Activated B cell treated with CpG ODN at 0.5 μM for 24 hours (primary cell): Measurements from ENCODE around the gene BRAF. TPM values are rescaled to one million over a fixed set of nuclear protein-coding genes. Genes with fewer than 3 reads are reported as not detected.
"Not testable (repeated sequence)": the region's sequence is repeated elsewhere in the genome, so short reads cannot be mapped to it uniquely, and the experiment has no call there.

Experiments used
- ATAC-seq: fragments of 200-7000 bp; cut with Tn5 transposase; one replicate; pipeline ENCODE4 v1.10.0; 2021; ENCODE audit warnings: low read depth, mild to moderate bottlenecking, moderate library complexity
- CTCF ChIA-PET: fragments of 350-600 bp; sonication (Branson Sonifier 250); formaldehyde crosslinking; loops from one replicate; lab custom pipeline; 2021; ENCODE audit warnings: antibody characterized with exemption; lab: Charles Lee
- POLR2A ChIA-PET: fragments of 350-600 bp; sonication (Branson Sonifier 250); formaldehyde crosslinking; loops from one replicate; lab custom pipeline; 2021; ENCODE audit warnings: antibody characterized with exemption; lab: Charles Lee
- DNase-seq: peaks from one replicate; pipeline ENCODE4 v3.0.0; 2022
- H3K27ac Mint-ChIP-seq: one replicate; pipeline ENCODE4 v1.8.0; 2020; ENCODE audit warnings: mixed read lengths
- H3K27me3 Mint-ChIP-seq: one replicate; pipeline ENCODE4 v1.8.0; 2021; ENCODE audit warnings: mixed read lengths
- H3K36me3 Mint-ChIP-seq: one replicate; pipeline ENCODE4 v1.8.0; 2021; ENCODE audit warnings: low read depth, mixed read lengths
- H3K4me1 Mint-ChIP-seq: one replicate; pipeline ENCODE4 v1.8.0; 2021; ENCODE audit warnings: mixed read lengths
- H3K4me3 Mint-ChIP-seq: one replicate; pipeline ENCODE4 v1.8.0; 2020; ENCODE audit warnings: mild to moderate bottlenecking, mixed read lengths
- H3K9me3 Mint-ChIP-seq: one replicate; pipeline ENCODE4 v1.8.0; 2020; ENCODE audit warnings: mixed read lengths
- intact Hi-C: fragments of 100-400 bp; cut with micrococcal nuclease; formaldehyde crosslinking; loops from one replicate; pipeline ENCODE4 v1.15.1; 2024
- total RNA-seq: library from RNA; stranded (reverse); gene quantifications from 2 replicates; pipeline ENCODE4 v1.2.3, GENCODE V29; 2022
- TF ChIP-seq, protein P1 (sequence below): fragments of 200-600 bp; IDR thresholded peaks from one replicate; pipeline ENCODE4 v1.8.0; 2022; ENCODE audit warnings: antibody characterized with exemption, mild to moderate bottlenecking

BRAF gene
- total RNA-seq, 1 donor from 2014 or later, result 65.4 TPM

DNA sequence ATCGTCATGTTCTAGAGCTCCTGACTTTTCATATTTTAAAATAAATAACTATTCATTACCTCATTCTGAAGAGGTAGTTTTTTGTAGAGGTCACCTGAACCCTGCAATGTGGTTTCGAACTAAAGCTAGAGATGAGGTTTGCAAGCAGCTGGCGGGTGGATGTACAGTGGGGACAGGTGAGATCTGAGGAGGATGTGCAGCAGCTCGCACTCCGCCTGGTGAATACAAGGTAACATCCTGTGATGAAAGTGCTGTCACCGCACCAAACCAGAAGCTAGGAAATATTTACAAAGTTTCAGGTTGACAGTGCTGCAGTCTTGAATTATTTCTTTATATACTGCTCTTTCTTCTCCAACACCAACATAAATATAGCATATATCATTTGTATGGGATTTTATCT lies 201.7 kb downstream of the BRAF start:
- no peak overlapping the region for H3K4me3 Mint-ChIP-seq
- no peak for ATAC-seq
- CTCF ChIA-PET, result no interaction called here

DNA sequence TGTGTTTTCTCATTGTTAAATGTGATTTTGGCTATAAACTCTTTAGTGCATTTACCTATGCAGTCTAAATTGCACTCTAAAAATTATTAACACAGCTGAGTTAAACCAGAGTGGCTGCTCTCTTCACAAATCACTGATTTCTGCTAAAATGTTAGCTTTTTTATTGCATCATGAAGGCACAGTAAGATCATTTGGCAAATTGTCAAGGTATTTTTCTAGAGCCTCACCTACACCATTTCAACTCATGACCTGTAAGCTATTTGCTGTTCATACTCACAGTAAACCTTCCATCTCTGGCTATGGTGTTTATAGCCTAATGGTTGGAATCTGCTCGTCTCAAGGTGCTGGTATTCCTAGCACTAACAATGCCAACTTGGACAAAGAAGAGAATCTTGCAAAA lies 202.5 kb downstream of the BRAF start:
- DNase-seq, result no peak
- no peak overlapping the region for H3K27ac Mint-ChIP-seq
- H3K4me1 Mint-ChIP-seq, result peaks cover 6% of the 10 kb centered on the region
- CTCF ChIA-PET, result no interaction called here
- no peaks in the 10 kb centered on the region for H3K9me3 Mint-ChIP-seq
- no peak for ATAC-seq
- H3K27me3 Mint-ChIP-seq, result no peaks in the 10 kb centered on the region
- H3K36me3 Mint-ChIP-seq, result peaks cover 27% of the 10 kb centered on the region
- TF ChIP-seq, protein P1, sequence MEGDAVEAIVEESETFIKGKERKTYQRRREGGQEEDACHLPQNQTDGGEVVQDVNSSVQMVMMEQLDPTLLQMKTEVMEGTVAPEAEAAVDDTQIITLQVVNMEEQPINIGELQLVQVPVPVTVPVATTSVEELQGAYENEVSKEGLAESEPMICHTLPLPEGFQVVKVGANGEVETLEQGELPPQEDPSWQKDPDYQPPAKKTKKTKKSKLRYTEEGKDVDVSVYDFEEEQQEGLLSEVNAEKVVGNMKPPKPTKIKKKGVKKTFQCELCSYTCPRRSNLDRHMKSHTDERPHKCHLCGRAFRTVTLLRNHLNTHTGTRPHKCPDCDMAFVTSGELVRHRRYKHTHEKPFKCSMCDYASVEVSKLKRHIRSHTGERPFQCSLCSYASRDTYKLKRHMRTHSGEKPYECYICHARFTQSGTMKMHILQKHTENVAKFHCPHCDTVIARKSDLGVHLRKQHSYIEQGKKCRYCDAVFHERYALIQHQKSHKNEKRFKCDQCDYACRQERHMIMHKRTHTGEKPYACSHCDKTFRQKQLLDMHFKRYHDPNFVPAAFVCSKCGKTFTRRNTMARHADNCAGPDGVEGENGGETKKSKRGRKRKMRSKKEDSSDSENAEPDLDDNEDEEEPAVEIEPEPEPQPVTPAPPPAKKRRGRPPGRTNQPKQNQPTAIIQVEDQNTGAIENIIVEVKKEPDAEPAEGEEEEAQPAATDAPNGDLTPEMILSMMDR, result no peak
- POLR2A ChIA-PET, result no interaction called here
- no peak overlapping the region for H3K4me3 Mint-ChIP-seq
- intact Hi-C loops, result no loop called here

More for the DNA sequence above, 201.7 kb downstream of the BRAF start:
- Mint-ChIP-seq H3K27ac (no peak overlapping the region), H3K9me3 (no peaks in the 10 kb centered on the region), H3K4me1 (peaks cover 6% of the 10 kb centered on the region), H3K27me3 (no peaks in the 10 kb centered on the region), H3K36me3 (peaks cover 27% of the 10 kb centered on the region)
- intact Hi-C loops, result no loop called here
- POLR2A ChIA-PET, result no interaction called here
- no peak for DNase-seq
- TF ChIP-seq, protein P1, result no peak

DNA sequence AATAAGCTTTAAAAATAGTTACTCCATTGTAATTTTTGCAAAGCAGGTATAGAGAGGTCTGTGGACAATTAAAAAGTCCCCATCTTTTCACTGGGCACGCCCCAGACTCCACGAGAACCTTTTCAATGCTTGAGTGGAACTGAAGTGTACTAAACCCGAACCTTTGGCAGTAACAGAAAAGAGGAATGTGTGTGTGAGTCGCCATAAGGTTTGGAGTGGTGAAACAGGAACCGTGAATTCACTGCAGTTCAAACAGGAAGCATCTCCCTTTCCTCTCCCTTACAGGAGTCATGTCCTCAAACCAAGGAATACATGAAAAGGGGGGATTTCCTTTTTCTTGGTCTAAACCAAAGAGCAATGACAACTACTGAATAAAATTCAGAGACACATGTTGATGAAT lies 205.0 kb downstream of the BRAF start:
- DNase-seq (no peak), ATAC-seq (no peak)
- intact Hi-C loops, result no loop called here
- POLR2A ChIA-PET, result no interaction called here
- TF ChIP-seq, protein P1, result no peak
- no peak overlapping the region for H3K27ac Mint-ChIP-seq
- CTCF ChIA-PET, result no interaction called here
- peaks cover 6% of the 10 kb centered on the region for H3K4me1 Mint-ChIP-seq
- peaks cover 24% of the 10 kb centered on the region for H3K36me3 Mint-ChIP-seq
- no peaks in the 10 kb centered on the region for H3K27me3 Mint-ChIP-seq
- H3K4me3 Mint-ChIP-seq, result no peak overlapping the region
- no peaks in the 10 kb centered on the region for H3K9me3 Mint-ChIP-seq

DNA sequence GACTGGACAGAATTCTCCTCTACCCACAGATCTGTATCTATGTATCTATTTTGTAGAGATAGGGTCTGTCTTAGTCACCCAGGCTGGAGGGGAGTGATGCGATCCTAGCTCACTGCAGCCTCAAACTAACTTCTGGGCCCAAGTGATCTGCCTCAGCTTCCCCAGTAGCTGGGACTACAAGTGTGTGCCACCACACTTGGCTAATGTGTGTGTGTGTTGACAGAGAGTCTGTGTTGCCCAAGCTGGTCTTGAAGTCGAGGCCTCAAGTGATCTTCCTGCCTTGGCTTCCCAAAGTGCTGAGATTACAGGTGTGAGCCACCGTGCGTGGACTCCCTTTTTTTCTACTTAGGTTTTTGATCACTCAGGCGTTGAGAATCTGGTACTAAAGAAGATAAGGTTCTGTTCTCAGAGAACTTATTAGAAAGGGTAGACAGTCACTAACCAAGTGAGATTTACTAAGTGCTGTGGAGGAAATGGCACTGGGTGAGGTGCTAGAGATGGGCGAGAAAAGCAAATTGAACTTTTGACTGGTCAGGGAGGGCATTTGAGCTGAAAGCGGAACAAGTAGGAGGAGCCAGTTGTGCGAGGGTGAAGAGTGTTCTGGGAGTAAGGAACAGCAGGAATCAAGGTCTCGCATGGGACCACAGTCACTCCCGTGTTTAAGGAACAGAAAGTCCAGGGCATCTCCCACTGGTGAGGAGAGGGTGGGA lies 210.2 kb downstream of the BRAF start:
- no peak overlapping the region for H3K27ac Mint-ChIP-seq
- no peaks in the 10 kb centered on the region for H3K9me3 Mint-ChIP-seq
- H3K4me1 Mint-ChIP-seq, result no peaks in the 10 kb centered on the region
- POLR2A ChIA-PET, result no interaction called here
- H3K36me3 Mint-ChIP-seq, result peaks cover 20% of the 10 kb centered on the region
- ATAC-seq (no peak), DNase-seq (no peak)
- TF ChIP-seq, protein P1, result no peak
- CTCF ChIA-PET, result no interaction called here
- H3K4me3 Mint-ChIP-seq, result no peak overlapping the region
- intact Hi-C loops, result no loop called here
- H3K27me3 Mint-ChIP-seq, result no peaks in the 10 kb centered on the region

DNA sequence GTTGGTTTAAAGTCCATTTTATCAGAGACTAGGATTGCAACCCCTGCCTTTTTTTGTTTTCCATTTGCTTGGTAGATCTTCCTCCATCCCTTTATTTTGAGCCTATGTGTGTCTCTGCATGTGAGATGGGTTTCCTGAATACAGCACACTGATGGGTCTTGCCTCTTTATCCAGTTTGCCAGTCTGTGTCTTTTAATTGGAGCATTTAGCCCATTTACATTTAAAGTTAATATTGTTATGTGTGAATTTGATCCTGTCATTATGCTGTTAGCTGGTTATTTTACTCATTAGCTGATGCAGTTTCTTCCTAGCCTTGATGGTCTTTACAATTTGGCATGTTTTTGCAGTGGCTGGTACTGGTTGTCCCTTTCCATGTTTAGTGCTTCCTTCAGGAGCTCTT lies 212.3 kb downstream of the BRAF start:
- H3K4me1 Mint-ChIP-seq, H3K27ac Mint-ChIP-seq, intact Hi-C loops, ATAC-seq, H3K27me3 Mint-ChIP-seq, POLR2A ChIA-PET, DNase-seq, CTCF ChIA-PET, H3K4me3 Mint-ChIP-seq, H3K9me3 Mint-ChIP-seq: not testable (repeated sequence)
- peaks cover 21% of the 10 kb centered on the region for H3K36me3 Mint-ChIP-seq

DNA sequence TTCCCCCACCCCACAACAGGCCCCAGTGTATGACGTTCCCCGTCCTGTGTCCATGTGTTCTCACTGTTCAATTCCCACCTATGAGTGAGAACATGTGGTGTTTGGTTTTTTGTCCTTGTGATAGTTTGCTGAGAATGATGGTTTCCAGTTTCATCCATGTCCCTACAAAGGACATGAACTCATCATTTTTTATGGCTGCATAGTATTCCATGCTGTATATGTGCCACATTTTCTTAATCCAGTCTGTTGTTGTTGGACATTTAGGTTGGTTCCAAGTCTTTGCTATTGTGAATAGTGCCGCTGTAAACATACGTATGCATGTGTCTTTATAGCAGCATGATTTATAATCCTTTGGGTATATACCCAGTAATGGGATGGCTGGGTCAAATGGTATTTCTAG lies 216.0 kb downstream of the BRAF start:
- H3K4me1 Mint-ChIP-seq, H3K27ac Mint-ChIP-seq, ATAC-seq, intact Hi-C loops, POLR2A ChIA-PET, DNase-seq, H3K4me3 Mint-ChIP-seq, H3K27me3 Mint-ChIP-seq, CTCF ChIA-PET, H3K9me3 Mint-ChIP-seq: not testable (repeated sequence)
- H3K36me3 Mint-ChIP-seq, result peaks cover 35% of the 10 kb centered on the region
